Panc1 (cell line): ENCODE results near the gene MRPL11. TPM values are rescaled to one million over a fixed set of nuclear protein-coding genes. Genes with fewer than 3 reads are reported as not detected.

Source experiments
- ATAC-seq: fragments of 200-7000 bp; cut with Tn5 transposase; 2 replicates; pipeline ENCODE4 v1.9.1; 2020; ENCODE audit warnings: mild to moderate bottlenecking, moderate library complexity
- BruUV-seq: library from RNA; stranded (reverse); fragments of 400-500 nt; replicated peaks from 2 replicates; lab custom pipeline; 2021; lab: Mats Ljungman, UMichigan
- CTCF ChIA-PET: fragments of 300-600 bp; sonication (Branson Sonifier 250); formaldehyde crosslinking; loops from one replicate; lab custom pipeline; 2022; ENCODE audit warnings: antibody characterized with exemption; lab: Charles Lee
- POLR2A ChIA-PET: fragments of 300-600 bp; sonication (Branson Sonifier 250); formaldehyde crosslinking; loops from one replicate; lab custom pipeline; 2022; ENCODE audit warnings: antibody characterized with exemption; lab: Charles Lee
- DNase-seq: peaks from one replicate; pipeline ENCODE4 v3.0.0-alpha.2; 2010; ENCODE audit warnings: low read depth, low spot score
- H3K27ac ChIP-seq: 2 replicates; pipeline ENCODE4 v1.5.1; 2011; ENCODE audit warnings: mild to moderate bottlenecking, low read length, inconsistent platforms
- H3K27me3 ChIP-seq: fragments of 200-500 bp; sonication (Bioruptor generic); 2 replicates; pipeline ENCODE4 v1.6.0; 2014; ENCODE audit warnings: low read length, inconsistent platforms; ENCODE audit not compliant: control insufficient read depth, insufficient read depth
- H3K36me3 ChIP-seq: fragments of 200-500 bp; sonication (Bioruptor generic); 2 replicates; pipeline ENCODE4 v1.5.1; 2014; ENCODE audit warnings: inconsistent platforms, mild to moderate bottlenecking, low read length, moderate library complexity; ENCODE audit not compliant: control insufficient read depth, insufficient read depth
- H3K4me1 ChIP-seq: 2 replicates; pipeline ENCODE4 v1.5.1; 2011; ENCODE audit warnings: inconsistent platforms, mild to moderate bottlenecking, low read length, moderate library complexity; ENCODE audit not compliant: control insufficient read depth, insufficient read depth
- H3K4me3 ChIP-seq, 2 experiments: 2 replicates each; pipeline ENCODE4 v1.5.1; 2011 to 2012; ENCODE audit warnings: low read depth in 2 of 2, low read length in 2 of 2, mild to moderate bottlenecking in 2 of 2, inconsistent platforms in 1 of 2, moderate library complexity in 1 of 2
- H3K9me3 ChIP-seq: fragments of 200-500 bp; sonication (Bioruptor generic); 2 replicates; pipeline ENCODE4 v1.5.1; 2014; ENCODE audit warnings: low read depth, mild to moderate bottlenecking, inconsistent platforms, low read length, moderate library complexity; ENCODE audit not compliant: control insufficient read depth, insufficient read depth
- POLR2AphosphoS5 ChIP-seq: IDR thresholded peaks from 2 replicates; pipeline ENCODE4 v1.6.1; 2012; ENCODE audit warnings: mild to moderate bottlenecking, low read depth, low read length, moderate library complexity
- SIN3A ChIP-seq: IDR thresholded peaks from 2 replicates; pipeline ENCODE4 v1.6.1; 2012; ENCODE audit warnings: low read depth, mild to moderate bottlenecking, low read length, moderate library complexity, borderline replicate concordance; ENCODE audit not compliant: insufficient read depth
- TCF7L2 ChIP-seq: IDR thresholded peaks from 2 replicates; pipeline ENCODE4 v1.6.1; 2011; ENCODE audit warnings: mild to moderate bottlenecking, low read depth, low read length, inconsistent platforms
- in situ Hi-C: cut with HindIII; loops from 2 replicates; pipeline ENCODE4 v1.10.0; 2016; ENCODE audit warnings: low sequenced_read_pairs, low pct_unique_long_range_greater_than_20kb
- intact Hi-C: fragments of 100-400 bp; cut with micrococcal nuclease; formaldehyde crosslinking; loops from one replicate; pipeline ENCODE4 v1.10.0; 2022; ENCODE audit not compliant: unreplicated experiment
- total RNA-seq: library from RNA; stranded (reverse); gene quantifications from one replicate; pipeline ENCODE4 v1.2.1, GENCODE V29; 2021; ENCODE audit not compliant: unreplicated experiment
- TF ChIP-seq, protein P1 (sequence below): fragments of 450-650 bp; IDR thresholded peaks from 2 replicates; pipeline ENCODE4 v1.5.1; 2017; ENCODE audit warnings: mild to moderate bottlenecking
- TF ChIP-seq, protein P2 (sequence below), 2 experiments: IDR thresholded peaks; 2 replicates each; pipeline ENCODE4 v1.6.1; 2011 to 2012; ENCODE audit warnings: low read depth in 2 of 2, control low read depth in 1 of 2, low read length in 1 of 2, mild to moderate bottlenecking in 1 of 2, moderate library complexity in 1 of 2; ENCODE audit not compliant: insufficient read depth in 1 of 2

The MRPL11 gene
- total RNA-seq, 1 experiment from 2014 or later = 158 TPM

DNA sequence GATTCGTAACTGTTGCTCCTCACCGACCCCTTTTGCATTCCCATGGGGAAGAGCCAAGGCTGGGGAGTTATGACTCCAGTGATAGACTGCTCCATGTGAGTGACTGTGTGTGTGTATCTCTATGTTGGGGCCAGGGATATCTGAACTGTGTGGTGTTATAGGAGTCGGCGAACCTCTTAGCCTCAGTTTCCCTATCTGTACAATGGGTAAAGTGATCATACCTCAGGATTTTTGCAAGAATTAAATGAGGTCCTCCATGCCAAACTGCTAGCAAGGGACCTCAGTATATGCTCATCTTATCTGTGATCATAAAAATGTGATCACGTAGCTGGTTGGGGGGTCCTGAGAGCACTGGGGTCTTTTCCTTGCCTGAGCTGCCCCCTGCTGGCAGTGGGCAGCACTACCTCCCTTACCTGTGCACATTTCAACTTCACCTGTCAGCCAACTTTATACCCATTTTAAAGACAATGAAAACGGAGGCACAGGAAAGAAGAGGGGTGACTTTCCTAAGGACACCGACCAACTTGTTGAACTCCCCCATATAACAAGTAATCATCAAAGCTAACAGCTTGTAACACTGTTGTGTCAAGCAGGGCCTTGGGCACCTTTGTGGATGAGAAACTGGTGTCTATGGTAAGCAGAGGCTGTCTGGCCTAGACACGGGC lies 40.2 kb upstream of the MRPL11 start:
- intact Hi-C loops (loop anchor here (2.0 kb wide), 1 partner anchor 70 kb away; no protein-coding TSS in a partner anchor), in situ Hi-C loops (no loop called here)
- no TSS peak for BruUV-seq
- peak overlapping the region; percentile 77 to 90 for H3K4me3 ChIP-seq
- H3K27ac ChIP-seq = peak overlapping the region; percentile 95
- no peaks in the 10 kb centered on the region for H3K9me3 ChIP-seq
- DNase-seq (peak; percentile 45), ATAC-seq (no peak)
- peaks cover 5% of the 10 kb centered on the region; the same call in 1 of the 2 replicates for H3K36me3 ChIP-seq
- ChIA-PET POLR2A (no interaction called here), CTCF (interaction anchor here (0.6 to 1.8 kb wide), 3 partner anchors 11 to 72 kb away, joined by 3 to 10 read pairs (median 3); partner anchors contain the start of gene PELI3)
- H3K4me1 ChIP-seq = peaks cover 4% of the 10 kb centered on the region
- no peaks in the 10 kb centered on the region for H3K27me3 ChIP-seq
- TF ChIP-seq, protein P1, sequence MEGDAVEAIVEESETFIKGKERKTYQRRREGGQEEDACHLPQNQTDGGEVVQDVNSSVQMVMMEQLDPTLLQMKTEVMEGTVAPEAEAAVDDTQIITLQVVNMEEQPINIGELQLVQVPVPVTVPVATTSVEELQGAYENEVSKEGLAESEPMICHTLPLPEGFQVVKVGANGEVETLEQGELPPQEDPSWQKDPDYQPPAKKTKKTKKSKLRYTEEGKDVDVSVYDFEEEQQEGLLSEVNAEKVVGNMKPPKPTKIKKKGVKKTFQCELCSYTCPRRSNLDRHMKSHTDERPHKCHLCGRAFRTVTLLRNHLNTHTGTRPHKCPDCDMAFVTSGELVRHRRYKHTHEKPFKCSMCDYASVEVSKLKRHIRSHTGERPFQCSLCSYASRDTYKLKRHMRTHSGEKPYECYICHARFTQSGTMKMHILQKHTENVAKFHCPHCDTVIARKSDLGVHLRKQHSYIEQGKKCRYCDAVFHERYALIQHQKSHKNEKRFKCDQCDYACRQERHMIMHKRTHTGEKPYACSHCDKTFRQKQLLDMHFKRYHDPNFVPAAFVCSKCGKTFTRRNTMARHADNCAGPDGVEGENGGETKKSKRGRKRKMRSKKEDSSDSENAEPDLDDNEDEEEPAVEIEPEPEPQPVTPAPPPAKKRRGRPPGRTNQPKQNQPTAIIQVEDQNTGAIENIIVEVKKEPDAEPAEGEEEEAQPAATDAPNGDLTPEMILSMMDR = peak; percentile 96
- TF ChIP-seq, protein P2, sequence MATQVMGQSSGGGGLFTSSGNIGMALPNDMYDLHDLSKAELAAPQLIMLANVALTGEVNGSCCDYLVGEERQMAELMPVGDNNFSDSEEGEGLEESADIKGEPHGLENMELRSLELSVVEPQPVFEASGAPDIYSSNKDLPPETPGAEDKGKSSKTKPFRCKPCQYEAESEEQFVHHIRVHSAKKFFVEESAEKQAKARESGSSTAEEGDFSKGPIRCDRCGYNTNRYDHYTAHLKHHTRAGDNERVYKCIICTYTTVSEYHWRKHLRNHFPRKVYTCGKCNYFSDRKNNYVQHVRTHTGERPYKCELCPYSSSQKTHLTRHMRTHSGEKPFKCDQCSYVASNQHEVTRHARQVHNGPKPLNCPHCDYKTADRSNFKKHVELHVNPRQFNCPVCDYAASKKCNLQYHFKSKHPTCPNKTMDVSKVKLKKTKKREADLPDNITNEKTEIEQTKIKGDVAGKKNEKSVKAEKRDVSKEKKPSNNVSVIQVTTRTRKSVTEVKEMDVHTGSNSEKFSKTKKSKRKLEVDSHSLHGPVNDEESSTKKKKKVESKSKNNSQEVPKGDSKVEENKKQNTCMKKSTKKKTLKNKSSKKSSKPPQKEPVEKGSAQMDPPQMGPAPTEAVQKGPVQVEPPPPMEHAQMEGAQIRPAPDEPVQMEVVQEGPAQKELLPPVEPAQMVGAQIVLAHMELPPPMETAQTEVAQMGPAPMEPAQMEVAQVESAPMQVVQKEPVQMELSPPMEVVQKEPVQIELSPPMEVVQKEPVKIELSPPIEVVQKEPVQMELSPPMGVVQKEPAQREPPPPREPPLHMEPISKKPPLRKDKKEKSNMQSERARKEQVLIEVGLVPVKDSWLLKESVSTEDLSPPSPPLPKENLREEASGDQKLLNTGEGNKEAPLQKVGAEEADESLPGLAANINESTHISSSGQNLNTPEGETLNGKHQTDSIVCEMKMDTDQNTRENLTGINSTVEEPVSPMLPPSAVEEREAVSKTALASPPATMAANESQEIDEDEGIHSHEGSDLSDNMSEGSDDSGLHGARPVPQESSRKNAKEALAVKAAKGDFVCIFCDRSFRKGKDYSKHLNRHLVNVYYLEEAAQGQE (IDR thresholded peaks at IDR 0.05; ENCODE audit: insufficient read depth in 1 of 2, low read depth in 2 of 2, low read length in 1 of 2) = no peak

DNA sequence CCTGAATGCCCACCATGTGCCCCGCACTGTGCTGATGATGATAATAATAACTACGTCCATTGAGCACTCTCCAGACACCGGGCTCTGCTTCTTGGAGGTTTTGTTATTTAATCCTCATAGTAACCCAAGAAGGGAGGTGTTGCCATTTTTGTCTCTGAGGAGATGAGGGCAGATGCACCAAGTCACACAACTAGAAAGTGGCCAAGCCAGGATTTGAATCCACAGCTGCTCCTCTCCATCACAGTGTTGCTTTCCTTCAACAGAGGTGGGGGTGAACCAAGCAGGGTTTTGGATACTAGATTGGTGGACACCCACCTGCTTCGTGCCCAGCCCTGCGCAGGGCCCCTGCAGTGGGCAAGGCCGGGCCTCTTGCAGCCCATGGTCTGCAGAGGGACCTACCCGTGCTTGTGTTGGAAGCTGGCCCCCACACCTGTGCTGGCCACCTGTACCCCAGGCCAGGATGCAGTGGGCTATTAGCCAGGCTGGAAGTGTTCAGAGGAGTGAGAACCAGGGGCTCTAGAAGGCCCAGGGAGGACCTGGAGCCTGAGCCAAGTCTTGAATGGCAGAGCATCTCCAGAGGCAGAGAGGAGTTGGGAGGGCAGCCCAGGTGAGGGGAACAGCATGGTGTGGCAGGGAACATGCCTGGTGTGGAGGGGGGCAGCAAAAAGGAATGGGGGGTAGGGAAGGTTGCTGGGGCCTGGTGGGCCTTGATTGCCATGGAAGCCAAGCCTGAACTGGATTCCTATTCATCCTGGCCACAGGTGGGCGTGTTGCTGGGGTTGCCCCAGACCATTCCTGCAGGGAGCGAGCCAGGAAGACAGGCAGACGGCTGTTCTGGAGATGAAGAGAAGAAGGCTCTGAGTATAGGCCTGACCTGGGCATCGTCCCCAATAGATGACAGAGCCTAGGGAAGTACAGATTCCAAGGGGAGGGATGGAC lies 38.9 kb upstream of the MRPL11 start:
- BruUV-seq = no TSS peak
- Histone ChIP-seq H3K36me3 (peaks cover 1% of the 10 kb centered on the region; the same call in 1 of the 2 replicates), H3K9me3 (no peaks in the 10 kb centered on the region), H3K4me3 (no peak overlapping the region), H3K27ac (no peak overlapping the region), H3K27me3 (no peaks in the 10 kb centered on the region), H3K4me1 (peaks cover 4% of the 10 kb centered on the region)
- DNase-seq (no peak), ATAC-seq (no peak)
- no peak for TF ChIP-seq SIN3A
- TF ChIP-seq TCF7L2 = no peak
- no peak for TF ChIP-seq POLR2AphosphoS5
- TF ChIP-seq, protein P2 (IDR thresholded peaks at IDR 0.05; ENCODE audit: insufficient read depth in 1 of 2, low read depth in 2 of 2, low read length in 1 of 2) = no peak
- TF ChIP-seq, protein P1 = no peak
- in situ Hi-C loops = no loop called here
- intact Hi-C loops = loop anchor here (2.0 kb wide), 1 partner anchor 69 kb away; no protein-coding TSS in a partner anchor
- ChIA-PET POLR2A (no interaction called here), CTCF (interaction anchor here (0.7 to 1.8 kb wide), 3 partner anchors 10 to 114 kb away, joined by 3 to 18 read pairs (median 10); partner anchors contain the start of gene PELI3)
